Natural killer cell (primary cell): Measurements from ENCODE around the gene DST. TPM values are rescaled to one million over a fixed set of nuclear protein-coding genes. Genes with fewer than 3 reads are reported as not detected.

Experiments
- ATAC-seq, 3 donors: fragments of 150-1000 bp in 2 of 3; fragments of 200-7000 bp in 1 of 3; cut with Tn5 transposase; 1 replicate in 1 of 3; 2 replicates in 2 of 3; pipeline ENCODE4 v1.10.0; 2021; ENCODE audit warnings: mild to moderate bottlenecking in 2 of 3, moderate library complexity in 2 of 3
- DNase-seq, 2 donors: peaks; one replicate each; pipeline versions ENCODE4 v3.0.0 to v3.0.0-alpha.2; 2013 to 2021; ENCODE audit warnings: mixed read lengths in 1 of 2
- H3K27ac ChIP-seq: one replicate; pipeline ENCODE4 v1.5.1; 2013; ENCODE audit warnings: mild to moderate bottlenecking, low read length
- H3K27me3 ChIP-seq: one replicate; pipeline ENCODE4 v1.6.1; 2013; ENCODE audit warnings: low read length; ENCODE audit not compliant: control insufficient read depth, insufficient read depth
- H3K36me3 ChIP-seq: one replicate; pipeline ENCODE4 v1.6.1; 2013; ENCODE audit warnings: low read length; ENCODE audit not compliant: control insufficient read depth, insufficient read depth
- H3K4me1 ChIP-seq: one replicate; pipeline ENCODE4 v1.6.1; 2013; ENCODE audit warnings: low read length; ENCODE audit not compliant: control insufficient read depth, insufficient read depth
- H3K4me3 ChIP-seq: one replicate; pipeline ENCODE4 v1.5.1; 2013; ENCODE audit warnings: low read length
- H3K9me3 ChIP-seq: one replicate; pipeline ENCODE4 v1.6.1; 2013; ENCODE audit warnings: low read length; ENCODE audit not compliant: control insufficient read depth, insufficient read depth
- H3K27ac Mint-ChIP-seq, 2 donors: one replicate each; pipeline ENCODE4 v1.8.0; 2022; ENCODE audit warnings: mild to moderate bottlenecking in 2 of 2, mixed read lengths in 2 of 2, moderate library complexity in 1 of 2
- H3K27me3 Mint-ChIP-seq, 2 donors: one replicate each; pipeline ENCODE4 v1.8.0; 2022; ENCODE audit warnings: low read depth in 2 of 2, mixed read lengths in 2 of 2
- H3K36me3 Mint-ChIP-seq: one replicate; pipeline ENCODE4 v1.8.0; 2022; ENCODE audit warnings: mixed read lengths
- H3K4me1 Mint-ChIP-seq, 2 donors: one replicate each; pipeline ENCODE4 v1.8.0; 2022; ENCODE audit warnings: mixed read lengths in 2 of 2
- H3K4me3 Mint-ChIP-seq: one replicate; pipeline ENCODE4 v1.8.0; 2022; ENCODE audit warnings: mild to moderate bottlenecking, moderate library complexity, mixed read lengths
- H3K9me3 Mint-ChIP-seq, 2 donors: one replicate each; pipeline ENCODE4 v1.8.0; 2022; ENCODE audit warnings: mixed read lengths in 2 of 2
- CTCF ChIP-seq: fragments of 200-600 bp; IDR thresholded peaks from one replicate; pipeline ENCODE4 v1.8.0; 2022; ENCODE audit warnings: antibody characterized with exemption
- WGBS: methylation state at CpG from one replicate; pipeline ENCODE4 v1.1.7; 2013; ENCODE audit warnings: missing lambda C conversion rate; ENCODE audit not compliant: insufficient coverage; 5-methylcytosine and 5-hydroxymethylcytosine counted together
- intact Hi-C: fragments of 100-400 bp; cut with micrococcal nuclease; formaldehyde crosslinking; loops from one replicate; pipeline ENCODE4 v1.14.2; 2022
- total RNA-seq, 4 donors: library from RNA; stranded (reverse); fragments of 120-200 nt in 1 of 4; gene quantifications; one replicate each; pipeline versions ENCODE4 v1.2.3 to v1.2.4, GENCODE V29; 2013 to 2022

DST gene
- total RNA-seq, 3 donors from 2014 or later (not counting 1 experiment from before 2014, with no cell fraction given) = 5.6 to 14.7 (median 8.9) TPM

GRCh38 chr6:56416247-56416646 lies 226.4 kb downstream of the DST start:
- Mint-ChIP-seq H3K36me3 (no peaks in the 10 kb centered on the region), H3K9me3 (peaks cover 0 to 2% of the 10 kb centered on the region in 2 donors), H3K4me3 (no peak overlapping the region), H3K27me3 (peaks cover 0 to 3% of the 10 kb centered on the region in 2 donors), H3K4me1 (no peaks in the 10 kb centered on the region), H3K27ac (no peak overlapping the region)
- DNase-seq = no peak
- ATAC-seq = no peak
- H3K27me3 ChIP-seq = no peaks in the 10 kb centered on the region
- intact Hi-C loops = no loop called here
- H3K36me3 ChIP-seq = no peaks in the 10 kb centered on the region
- H3K27ac ChIP-seq = no peak overlapping the region
- TF ChIP-seq CTCF = no peak
- no peaks in the 10 kb centered on the region for H3K4me1 ChIP-seq
- WGBS = 100% methylated on average over 1 of the region's 2 CpGs
- no peak overlapping the region for H3K4me3 ChIP-seq
- H3K9me3 ChIP-seq = no peaks in the 10 kb centered on the region

- Mint-ChIP-seq H3K27me3 (no peaks in the 10 kb centered on the region), H3K9me3 (peaks cover 0 to 10% of the 10 kb centered on the region in 2 donors), H3K4me3 (no peak overlapping the region), H3K36me3 (no peaks in the 10 kb centered on the region), H3K4me1 (no peaks in the 10 kb centered on the region), H3K27ac (no peak overlapping the region)
- no peaks in the 10 kb centered on the region for H3K9me3 ChIP-seq
- ATAC-seq = no peak
- H3K27ac ChIP-seq = no peak overlapping the region
- TF ChIP-seq CTCF = no peak
- H3K4me3 ChIP-seq = no peak overlapping the region
- H3K27me3 ChIP-seq = no peaks in the 10 kb centered on the region
- DNase-seq = no peak
- intact Hi-C loops = no loop called here
- no peaks in the 10 kb centered on the region for H3K4me1 ChIP-seq
- no peaks in the 10 kb centered on the region for H3K36me3 ChIP-seq
These were observed 233.7 kb downstream of the DST start for GRCh38 chr6:56408976-56409375.
